Measurements from ENCODE around the gene RFXAP.

The RFXAP gene

DNA sequence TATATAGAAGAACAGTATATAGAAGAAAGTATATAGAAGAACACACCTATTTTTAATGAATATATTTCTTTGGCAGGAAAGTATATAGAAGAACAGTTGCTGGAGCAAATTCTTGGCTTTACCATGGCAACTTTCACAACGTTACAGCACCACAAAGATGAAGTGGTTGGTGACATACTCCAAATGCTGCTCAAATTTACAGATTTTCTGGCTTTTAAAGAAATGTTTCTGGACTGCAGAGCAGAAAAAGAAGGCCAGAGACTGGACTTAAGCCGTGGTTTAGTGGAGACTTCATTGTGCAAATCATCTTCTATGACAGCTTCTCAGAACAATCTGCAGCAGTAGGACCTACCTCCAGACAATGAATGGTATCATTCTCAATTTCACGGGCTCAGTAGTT, 24.3 kb upstream of the RFXAP start:
- Histone ChIP-seq H3K36me3 (ENCODE audit: control insufficient read depth, low read length) (no peaks in the 10 kb centered on the region), H3K4me3 (ENCODE audit: low read length) (no peak overlapping the region), H3K4me1 (ENCODE audit: control insufficient read depth, low read length) (no peaks in the 10 kb centered on the region), H3K9me3 (ENCODE audit: control insufficient read depth, insufficient read depth, low read length) (no peaks in the 10 kb centered on the region), H3K27ac (ENCODE audit: low read depth, low read length) (no peak overlapping the region), H3K79me2 (ENCODE audit: control insufficient read depth, low read length) (no peaks in the 10 kb centered on the region), H3F3A (ENCODE audit: control insufficient read depth, insufficient read depth) (no peaks in the 10 kb centered on the region), H4K20me1 (ENCODE audit: control insufficient read depth, insufficient read depth, low read depth, low read length) (no peaks in the 10 kb centered on the region), H3K9me2 (replicated peaks; ENCODE audit: control insufficient read depth, low read length) (no peaks in the 10 kb centered on the region), H3K4me2 (ENCODE audit: low read length) (no peak overlapping the region), H3K27me3 (ENCODE audit: control insufficient read depth, low read length) (peaks cover 11% of the 10 kb centered on the region; the same call in 1 of the 2 replicates)
- TF ChIP-seq, protein P1, sequence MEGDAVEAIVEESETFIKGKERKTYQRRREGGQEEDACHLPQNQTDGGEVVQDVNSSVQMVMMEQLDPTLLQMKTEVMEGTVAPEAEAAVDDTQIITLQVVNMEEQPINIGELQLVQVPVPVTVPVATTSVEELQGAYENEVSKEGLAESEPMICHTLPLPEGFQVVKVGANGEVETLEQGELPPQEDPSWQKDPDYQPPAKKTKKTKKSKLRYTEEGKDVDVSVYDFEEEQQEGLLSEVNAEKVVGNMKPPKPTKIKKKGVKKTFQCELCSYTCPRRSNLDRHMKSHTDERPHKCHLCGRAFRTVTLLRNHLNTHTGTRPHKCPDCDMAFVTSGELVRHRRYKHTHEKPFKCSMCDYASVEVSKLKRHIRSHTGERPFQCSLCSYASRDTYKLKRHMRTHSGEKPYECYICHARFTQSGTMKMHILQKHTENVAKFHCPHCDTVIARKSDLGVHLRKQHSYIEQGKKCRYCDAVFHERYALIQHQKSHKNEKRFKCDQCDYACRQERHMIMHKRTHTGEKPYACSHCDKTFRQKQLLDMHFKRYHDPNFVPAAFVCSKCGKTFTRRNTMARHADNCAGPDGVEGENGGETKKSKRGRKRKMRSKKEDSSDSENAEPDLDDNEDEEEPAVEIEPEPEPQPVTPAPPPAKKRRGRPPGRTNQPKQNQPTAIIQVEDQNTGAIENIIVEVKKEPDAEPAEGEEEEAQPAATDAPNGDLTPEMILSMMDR (IDR thresholded peaks at IDR 0.05; ENCODE audit: low read depth, low read length, poor library complexity, severe bottlenecking) = no peak
- no peak for TF ChIP-seq EZH2phosphoT487 (IDR thresholded peaks at IDR 0.05; ENCODE audit: borderline replicate concordance, low read length)

DNA sequence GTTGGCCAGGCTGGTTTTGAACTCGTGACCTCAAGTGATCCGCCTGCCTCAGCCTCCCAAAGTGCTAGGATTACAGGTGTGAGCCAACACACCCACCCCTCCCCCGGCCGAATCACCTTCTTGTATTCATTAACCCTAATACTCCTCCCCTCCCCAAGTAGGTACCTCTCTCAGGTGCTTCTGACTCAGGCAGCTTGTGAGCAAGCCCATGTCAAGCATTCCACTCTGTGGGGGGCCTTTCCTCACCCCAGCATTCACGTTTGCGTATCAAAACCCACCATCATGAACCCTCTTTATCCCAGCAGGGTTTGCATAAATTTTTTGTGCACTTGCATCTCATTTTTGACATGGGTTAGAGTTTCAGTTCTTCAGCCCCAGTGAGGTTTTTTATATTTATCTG, 23.6 kb upstream of the RFXAP start:
- Histone ChIP-seq H3K27me3 (ENCODE audit: control insufficient read depth, low read length) (peaks cover 11% of the 10 kb centered on the region; the same call in 1 of the 2 replicates), H3K4me2 (ENCODE audit: low read length) (no peak overlapping the region), H3K36me3 (ENCODE audit: control insufficient read depth, low read length) (no peaks in the 10 kb centered on the region), H3F3A (ENCODE audit: control insufficient read depth, insufficient read depth) (no peaks in the 10 kb centered on the region), H3K27ac (ENCODE audit: low read depth, low read length) (no peak overlapping the region), H3K79me2 (ENCODE audit: control insufficient read depth, low read length) (no peaks in the 10 kb centered on the region), H3K9me3 (ENCODE audit: control insufficient read depth, insufficient read depth, low read length) (no peaks in the 10 kb centered on the region), H4K20me1 (ENCODE audit: control insufficient read depth, insufficient read depth, low read depth, low read length) (no peaks in the 10 kb centered on the region), H3K4me3 (ENCODE audit: low read length) (no peak overlapping the region), H3K4me1 (ENCODE audit: control insufficient read depth, low read length) (no peaks in the 10 kb centered on the region), H3K9me2 (replicated peaks; ENCODE audit: control insufficient read depth, low read length) (no peaks in the 10 kb centered on the region)
- TF ChIP-seq, protein P1 (IDR thresholded peaks at IDR 0.05; ENCODE audit: low read depth, low read length, poor library complexity, severe bottlenecking) = no peak
- no peak for TF ChIP-seq EZH2phosphoT487 (IDR thresholded peaks at IDR 0.05; ENCODE audit: borderline replicate concordance, low read length)

DNA sequence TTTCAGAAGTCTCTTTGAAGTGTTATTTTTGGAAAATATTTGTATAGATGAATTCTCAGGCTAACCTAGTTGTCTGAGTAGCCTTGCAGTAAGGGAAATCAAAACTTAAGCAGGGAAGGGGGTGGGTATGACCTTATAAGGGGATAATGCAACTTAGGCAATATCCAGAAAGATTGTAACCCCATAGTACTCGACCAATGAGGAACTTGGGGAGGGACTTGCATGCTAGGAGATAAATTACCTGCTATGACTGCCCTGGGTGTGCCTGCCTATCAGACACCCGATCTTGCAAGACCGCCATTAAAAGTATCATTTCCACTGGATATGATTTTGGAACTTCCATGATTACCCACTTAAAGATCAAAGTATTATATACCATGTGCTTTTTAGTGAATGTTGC, 23.0 kb upstream of the RFXAP start:
- Histone ChIP-seq H4K20me1 (ENCODE audit: control insufficient read depth, insufficient read depth, low read depth, low read length) (no peaks in the 10 kb centered on the region), H3K4me1 (ENCODE audit: control insufficient read depth, low read length) (no peaks in the 10 kb centered on the region), H3K4me2 (ENCODE audit: low read length) (no peak overlapping the region), H3F3A (ENCODE audit: control insufficient read depth, insufficient read depth) (no peaks in the 10 kb centered on the region), H3K9me2 (replicated peaks; ENCODE audit: control insufficient read depth, low read length) (no peaks in the 10 kb centered on the region), H3K27me3 (ENCODE audit: control insufficient read depth, low read length) (peaks cover 11% of the 10 kb centered on the region; the same call in 1 of the 2 replicates), H3K4me3 (ENCODE audit: low read length) (no peak overlapping the region), H3K79me2 (ENCODE audit: control insufficient read depth, low read length) (no peaks in the 10 kb centered on the region), H3K27ac (ENCODE audit: low read depth, low read length) (no peak overlapping the region), H3K9me3 (ENCODE audit: control insufficient read depth, insufficient read depth, low read length) (no peaks in the 10 kb centered on the region), H3K36me3 (ENCODE audit: control insufficient read depth, low read length) (no peaks in the 10 kb centered on the region)
- TF ChIP-seq, protein P1 (IDR thresholded peaks at IDR 0.05; ENCODE audit: low read depth, low read length, poor library complexity, severe bottlenecking) = no peak
- no peak for TF ChIP-seq EZH2phosphoT487 (IDR thresholded peaks at IDR 0.05; ENCODE audit: borderline replicate concordance, low read length)
